H1 (cell line): ENCODE data around the gene MAGI1. TPM values are rescaled to one million over a fixed set of nuclear protein-coding genes. Genes with fewer than 3 reads are reported as not detected.

Source experiments
- CTCF ChIA-PET: fragments of 300-600 bp; sonication (Branson Sonifier 250); formaldehyde crosslinking; loops from one replicate; lab custom pipeline; 2021; ENCODE audit not compliant: partially characterized antibody; lab: Charles Lee
- POLR2A ChIA-PET: fragments of 300-600 bp; sonication (Branson Sonifier 250); formaldehyde crosslinking; loops from one replicate; lab custom pipeline; 2021; ENCODE audit warnings: inconsistent platforms; ENCODE audit not compliant: partially characterized antibody; lab: Charles Lee
- DNase-seq, 2 experiments: peaks; one replicate each; pipeline versions ENCODE4 v3.0.0 to v3.0.0-alpha.2; 2010 to 2022; ENCODE audit warnings: low spot score in 2 of 2, low read depth in 1 of 2, mixed read lengths in 1 of 2
- FAIRE-seq: peaks from 2 replicates; lab custom pipeline; 2011; peaks lifted over from hg19 to GRCh38; lab: Jason Lieb, UNC
- H2AFZ ChIP-seq: 2 replicates; pipeline ENCODE4 v1.8.1; 2012; ENCODE audit warnings: low read length, inconsistent platforms
- H2AK5ac ChIP-seq: 2 replicates; pipeline ENCODE4 v1.6.1; 2013; ENCODE audit warnings: low read depth, low read length
- H2BK120ac ChIP-seq: replicated peaks from 2 replicates; pipeline ENCODE3; 2013; ENCODE audit warnings: low read depth, low read length, inconsistent platforms
- H2BK12ac ChIP-seq: 2 replicates; pipeline ENCODE4 v1.6.1; 2013; ENCODE audit warnings: low read depth, low read length
- H2BK15ac ChIP-seq: 2 replicates; pipeline ENCODE4 v1.6.1; 2013; ENCODE audit warnings: low read length
- H2BK20ac ChIP-seq: 2 replicates; pipeline ENCODE4 v1.6.1; 2013; ENCODE audit warnings: low read length
- H2BK5ac ChIP-seq: 2 replicates; pipeline ENCODE4 v1.6.1; 2013; ENCODE audit warnings: low read depth, low read length
- H3K14ac ChIP-seq: 2 replicates; pipeline ENCODE4 v1.6.1; 2013; ENCODE audit warnings: inconsistent platforms; ENCODE audit not compliant: insufficient read length
- H3K18ac ChIP-seq: 2 replicates; pipeline ENCODE4 v1.6.1; 2013; ENCODE audit warnings: low read length; ENCODE audit errors: extremely low read depth
- H3K23ac ChIP-seq: 2 replicates; pipeline ENCODE4 v1.6.1; 2013; ENCODE audit warnings: inconsistent platforms; ENCODE audit not compliant: insufficient read length
- H3K23me2 ChIP-seq: 2 replicates; pipeline ENCODE4 v1.6.1; 2013; ENCODE audit warnings: low read depth, low read length
- H3K27ac ChIP-seq: 2 replicates; pipeline ENCODE4 v1.6.1; 2011; ENCODE audit warnings: low read depth, low read length, inconsistent platforms
- H3K27me3 ChIP-seq, 4 experiments: replicated peaks in 1 of 4; 1 replicate in 1 of 4; 2 replicates in 3 of 4; pipeline versions ENCODE4 v1.6.1 to v1.8.1; 2011 to 2013; ENCODE audit warnings: low read length in 3 of 4, mild to moderate bottlenecking in 3 of 4, inconsistent platforms in 2 of 4, mixed read lengths in 2 of 4, moderate library complexity in 1 of 4; ENCODE audit not compliant: control insufficient read depth in 3 of 4, insufficient read depth in 3 of 4; ENCODE audit errors: extremely low read depth in 1 of 4
- H3K36me3 ChIP-seq, 4 experiments: 2 replicates each; pipeline versions ENCODE4 v1.6.1 to v1.8.1; 2011 to 2013; ENCODE audit warnings: mild to moderate bottlenecking in 4 of 4, low read length in 3 of 4, moderate library complexity in 2 of 4, control low read depth in 1 of 4, inconsistent platforms in 1 of 4; ENCODE audit not compliant: insufficient read depth in 4 of 4, control insufficient read depth in 2 of 4
- H3K4ac ChIP-seq: replicated peaks from 2 replicates; pipeline ENCODE3; 2013; ENCODE audit warnings: low read length, low read depth, mixed read lengths, inconsistent platforms; ENCODE audit not compliant: insufficient read length
- H3K4me1 ChIP-seq, 4 experiments: replicated peaks in 1 of 4; 1 replicate in 1 of 4; 2 replicates in 3 of 4; pipeline versions ENCODE4 v1.6.1 to v1.8.1; 2011 to 2013; ENCODE audit warnings: low read length in 3 of 4, inconsistent platforms in 2 of 4, mixed read lengths in 1 of 4; ENCODE audit not compliant: insufficient read depth in 4 of 4, control insufficient read depth in 3 of 4
- H3K4me2 ChIP-seq, 2 experiments: 2 replicates each; pipeline versions ENCODE4 v1.6.1 to v1.8.1; 2011 to 2013; ENCODE audit warnings: low read depth in 2 of 2, low read length in 2 of 2, control low read depth in 1 of 2, inconsistent platforms in 1 of 2, mild to moderate bottlenecking in 1 of 2; ENCODE audit not compliant: insufficient read depth in 1 of 2
- H3K4me3 ChIP-seq, 4 experiments: fragments of 200-600, 300-600 bp in 1 of 4; sonication (generic), shearing (Covaris generic), sonication (Bioruptor Twin) in 1 of 4; 2 replicates each; pipeline versions ENCODE4 v1.5.1 to v1.8.1; 2011 to 2016; ENCODE audit warnings: low read length in 4 of 4, low read depth in 3 of 4, control low read depth in 2 of 4, inconsistent platforms in 2 of 4, mild to moderate bottlenecking in 2 of 4, mixed read lengths in 1 of 4, moderate library complexity in 1 of 4; ENCODE audit not compliant: insufficient read depth in 2 of 4; ENCODE audit errors: extremely low read depth in 1 of 4
- H3K56ac ChIP-seq: replicated peaks from 2 replicates; pipeline ENCODE3; 2013; ENCODE audit warnings: low read depth, mild to moderate bottlenecking, mixed read lengths, low read length, inconsistent platforms; ENCODE audit not compliant: insufficient read length
- H3K79me1 ChIP-seq: 2 replicates; pipeline ENCODE4 v1.6.1; 2013; ENCODE audit warnings: low read depth, low read length, control low read depth
- H3K79me2 ChIP-seq, 2 experiments: 2 replicates each; pipeline versions ENCODE4 v1.6.1 to v1.8.1; 2012 to 2013; ENCODE audit warnings: low read length in 2 of 2, mild to moderate bottlenecking in 2 of 2, inconsistent platforms in 1 of 2; ENCODE audit not compliant: insufficient read depth in 2 of 2, control insufficient read depth in 1 of 2
- H3K9ac ChIP-seq, 4 experiments: replicated peaks in 1 of 4; 1 replicate in 1 of 4; 2 replicates in 3 of 4; pipeline versions ENCODE4 v1.6.1 to v1.8.1; 2011 to 2013; ENCODE audit warnings: low read depth in 3 of 4, low read length in 3 of 4, control low read depth in 2 of 4, mild to moderate bottlenecking in 2 of 4, moderate library complexity in 2 of 4, inconsistent platforms in 1 of 4; ENCODE audit errors: extremely low read depth in 1 of 4
- H3K9me3 ChIP-seq, 2 experiments: 2 replicates each; pipeline versions ENCODE4 v1.6.1 to v1.8.1; 2012 to 2013; ENCODE audit warnings: mild to moderate bottlenecking in 2 of 2, moderate library complexity in 2 of 2, control low read depth in 1 of 2, inconsistent platforms in 1 of 2, low read depth in 1 of 2, low read length in 1 of 2, mixed read lengths in 1 of 2; ENCODE audit not compliant: insufficient read depth in 2 of 2
- H4K20me1 ChIP-seq, 2 experiments: replicated peaks in 1 of 2; 2 replicates each; pipeline versions ENCODE3 to v1.8.1; 2011 to 2013; ENCODE audit warnings: inconsistent platforms in 2 of 2, low read length in 2 of 2, mild to moderate bottlenecking in 1 of 2; ENCODE audit not compliant: insufficient read depth in 2 of 2, control insufficient read depth in 1 of 2
- H4K5ac ChIP-seq: 2 replicates; pipeline ENCODE4 v1.6.1; 2013; ENCODE audit warnings: low read length, low read depth, mixed read lengths, inconsistent platforms; ENCODE audit not compliant: insufficient read length
- H4K8ac ChIP-seq: 2 replicates; pipeline ENCODE4 v1.8.0; 2013; ENCODE audit warnings: mild to moderate bottlenecking, moderate library complexity, low read length, inconsistent platforms; ENCODE audit not compliant: insufficient read depth; ENCODE audit errors: extremely low read depth
- H4K91ac ChIP-seq: replicated peaks from 2 replicates; pipeline ENCODE3; 2013; ENCODE audit warnings: low read length, mixed read lengths, inconsistent platforms; ENCODE audit not compliant: insufficient read length
- CHD2 ChIP-seq: IDR thresholded peaks from 2 replicates; pipeline ENCODE4 v1.6.1; 2012; ENCODE audit warnings: low read length, improper control_type of control experiment
- FOSL1 ChIP-seq: IDR thresholded peaks from 2 replicates; pipeline ENCODE4 v1.6.1; 2011; ENCODE audit warnings: mild to moderate bottlenecking, low read depth, low read length, moderate library complexity; ENCODE audit not compliant: insufficient read depth
- KDM4A ChIP-seq: IDR thresholded peaks from one replicate; pipeline ENCODE4 v1.7.1; 2012; ENCODE audit warnings: low read depth, mild to moderate bottlenecking, moderate library complexity, low read length, inconsistent platforms; ENCODE audit not compliant: severe bottlenecking
- KDM5A ChIP-seq: fragments of 200-600 bp; IDR thresholded peaks from 2 replicates; pipeline ENCODE4 v1.7.1; 2012; ENCODE audit warnings: mild to moderate bottlenecking, low read length, inconsistent platforms, mixed read lengths
- POU5F1 ChIP-seq: IDR thresholded peaks from 2 replicates; pipeline ENCODE4 v1.6.1; 2011; ENCODE audit warnings: low read depth, mild to moderate bottlenecking, low read length, moderate library complexity
- SAP30 ChIP-seq: fragments of 300-600 bp; sonication (generic); IDR thresholded peaks from 2 replicates; pipeline ENCODE4 v1.7.1; 2012; ENCODE audit warnings: low read length, moderate library complexity, mild to moderate bottlenecking, inconsistent platforms; ENCODE audit not compliant: insufficient read depth, insufficient replicate concordance
- TBP ChIP-seq: IDR thresholded peaks from 2 replicates; pipeline ENCODE4 v1.6.1; 2011; ENCODE audit warnings: low read depth, low read length, improper control_type of control experiment
- WGBS, 2 experiments: shearing (Covaris generic) in 1 of 2; methylation state at CpG; one replicate each; pipeline versions ENCODE4 v1.1.6 to v1.1.7; 2013 to 2015; ENCODE audit warnings: low lambda C conversion rate in 2 of 2, mixed read lengths in 2 of 2, inconsistent platforms in 1 of 2, low coverage in 1 of 2, missing lambda C conversion rate in 1 of 2; ENCODE audit not compliant: insufficient replicate concordance in 2 of 2, insufficient coverage in 1 of 2, insufficient read length in 1 of 2; ENCODE audit errors: extremely low coverage in 1 of 2, missing lambda C conversion rate in 1 of 2; 5-methylcytosine and 5-hydroxymethylcytosine counted together
- polyA plus RNA-seq, 7 experiments: library from polyadenylated mRNA; depleted of rRNA in 3 of 7; stranded (reverse) in 5 of 7; unstranded in 2 of 7; fragments of >200 nt in 5 of 7; fragments of 200-250 nt in 2 of 7; gene quantifications; 1 replicate in 5 of 7; 2 replicates in 1 of 7; 4 replicates in 1 of 7; pipeline versions ENCODE4 v1.2.1 to v1.2.3, GENCODE V29; 2011 to 2013; ENCODE audit warnings: missing spikeins in 2 of 7, mixed read lengths in 2 of 7
- total RNA-seq: library from RNA; stranded (reverse); fragmentation: NEBNext Ultra II Directional; extraction: Animal tissue kit (Norgen Biotek cat#: 25700); gene quantifications from 2 replicates; pipeline ENCODE4 v1.2.1, GENCODE V29; 2021
- TF ChIP-seq, protein P1 (sequence below): IDR thresholded peaks from 2 replicates; pipeline ENCODE4 v1.6.1; 2012; ENCODE audit warnings: inconsistent platforms

The MAGI1 gene
- total and polyA plus RNA-seq, 2 of the 8 experiments (the other 6 are each of a cell fraction or from before 2014, with no cell fraction given), result 19.8 to 78.0 TPM

DNA sequence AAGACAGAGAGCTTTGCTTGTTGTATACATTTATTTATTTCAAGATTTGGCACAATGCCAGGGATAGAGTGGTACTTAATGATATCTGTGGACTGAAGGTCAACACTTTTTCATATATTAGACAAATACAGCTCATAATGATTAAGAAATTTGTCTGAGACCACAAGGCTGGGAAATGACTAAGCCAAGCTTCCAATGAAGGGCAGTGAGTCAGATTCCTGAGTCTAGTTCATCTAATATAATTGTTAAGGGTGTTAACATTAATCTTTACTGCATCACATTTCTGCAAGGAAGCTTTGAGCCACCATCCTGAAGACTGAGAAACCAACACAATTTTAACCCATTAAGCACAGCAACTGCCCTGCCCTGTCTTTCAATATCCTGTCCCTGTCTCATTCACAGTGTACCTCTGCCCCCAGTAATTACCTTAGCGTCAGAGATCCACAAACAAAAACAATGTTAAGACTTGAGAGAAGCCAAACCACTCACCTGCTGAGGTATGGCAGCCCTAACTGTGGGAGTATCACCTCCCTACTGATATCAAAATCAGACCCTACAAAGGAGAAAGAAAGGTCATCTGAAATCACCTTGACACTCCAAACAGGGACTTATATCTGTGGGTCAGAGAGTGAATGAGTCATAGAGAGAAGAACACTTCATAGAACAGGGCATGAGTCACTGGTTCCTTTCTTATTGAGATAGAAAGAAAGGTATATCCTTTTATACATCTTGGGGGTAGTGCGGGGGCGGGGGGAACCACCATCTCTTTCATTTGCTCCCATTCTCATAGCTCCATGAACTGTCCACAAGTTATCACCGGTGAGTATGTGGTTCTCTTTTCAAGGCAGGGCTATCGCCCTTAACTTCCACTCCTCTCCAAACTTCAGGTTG is 74.7 kb downstream of the MAGI1 start:
- TF ChIP-seq, protein P1, sequence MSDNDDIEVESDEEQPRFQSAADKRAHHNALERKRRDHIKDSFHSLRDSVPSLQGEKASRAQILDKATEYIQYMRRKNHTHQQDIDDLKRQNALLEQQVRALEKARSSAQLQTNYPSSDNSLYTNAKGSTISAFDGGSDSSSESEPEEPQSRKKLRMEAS, result no peak
- TF ChIP-seq SAP30 (no peak), KDM4A (no peak), POU5F1 (no peak), TBP (no peak), KDM5A (no peak), CHD2 (no peak), FOSL1 (no peak)
- TF ChIP-seq, all 59 proteins: peak for 0
- Histone ChIP-seq H3K23ac (no peak overlapping the region), H3K79me1 (peaks cover 2% of the 10 kb centered on the region; the same call in 1 of the 2 replicates), H3K14ac (no peak overlapping the region), H4K20me1 (no peaks in the 10 kb centered on the region), H2BK20ac (no peak overlapping the region), H2BK12ac (no peak overlapping the region; the same call in 1 of the 2 replicates), H3K23me2 (no peaks in the 10 kb centered on the region), H4K91ac (no peak overlapping the region), H3K79me2 (peaks cover 0 to 66% of the 10 kb centered on the region in 2 experiments; a peak in 2 of 4 replicates), H3K36me3 (no peaks in the 10 kb centered on the region), H3K18ac (no peak overlapping the region), H3K4me2 (peak overlapping the region in 1 of 2 experiments; percentile 43; a peak in 1 of 4 replicates), H3K4ac (no peak overlapping the region), H2AFZ (no peak overlapping the region), H2BK5ac (peak overlapping the region; percentile 19; the same call in 1 of the 2 replicates), H3K56ac (no peak overlapping the region), H2BK120ac (no peak overlapping the region), H2AK5ac (no peak overlapping the region; the same call in 1 of the 2 replicates), H3K9me3 (no peaks in the 10 kb centered on the region), H4K5ac (no peak overlapping the region), H3K9ac (no peak overlapping the region), H2BK15ac (no peak overlapping the region), H3K4me1 (peaks cover 0 to 9% (median 2%) of the 10 kb centered on the region in 4 experiments; a peak in 5 of 7 replicates), H3K27ac (no peak overlapping the region; the same call in 1 of the 2 replicates), H3K4me3 (no peak overlapping the region), H3K27me3 (no peaks in the 10 kb centered on the region), H4K8ac (no peak overlapping the region)
- ChIA-PET POLR2A (interaction anchor here (1.5 kb wide), 1 partner anchor 11 kb away, joined by 5 read pairs; no protein-coding TSS in a partner anchor), CTCF (interaction anchor here (1.1 to 2.9 kb wide), 3 partner anchors 9 to 49 kb away, joined by 4 to 7 read pairs (median 5); no protein-coding TSS in a partner anchor)
- no peak for FAIRE-seq
- 83% methylated on average over 5 of the region's 5 CpGs; no CpG with 5 or more reads in 1 of the 2 experiments for WGBS, 2 experiments
- DNase-seq, result no peak
